ENCODE measurements around the gene LHFPL3.

Gene LHFPL3

DNA sequence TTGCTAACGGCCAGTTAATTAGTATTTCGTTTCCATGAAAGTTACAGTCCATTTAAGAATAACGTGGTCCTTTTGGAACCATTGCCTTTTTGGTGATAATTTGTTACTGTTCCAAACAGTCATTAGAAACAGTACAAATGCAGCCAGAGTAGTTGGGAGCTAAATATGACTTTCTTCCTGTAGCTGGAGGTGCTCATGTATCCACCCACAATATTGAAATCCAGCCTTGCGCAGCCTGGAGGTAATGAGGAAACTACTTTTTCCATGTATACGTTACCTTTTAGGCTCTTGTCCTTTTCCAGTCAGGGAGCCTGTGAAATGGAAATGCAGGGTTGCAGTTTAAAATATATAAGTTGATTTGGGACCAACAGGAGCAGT lies 43.6 kb downstream of the LHFPL3 start:
- no peak overlapping the region for H3K4me3 ChIP-seq (ENCODE audit: low read depth, low read length)
- TF ChIP-seq CTCF (IDR thresholded peaks at IDR 0.05; ENCODE audit: low read depth, low read length) (no peak), MAX (IDR thresholded peaks at IDR 0.05; ENCODE audit: low read depth, low read length) (no peak)
- DNase-seq (ENCODE audit: low read depth), result no peak

DNA sequence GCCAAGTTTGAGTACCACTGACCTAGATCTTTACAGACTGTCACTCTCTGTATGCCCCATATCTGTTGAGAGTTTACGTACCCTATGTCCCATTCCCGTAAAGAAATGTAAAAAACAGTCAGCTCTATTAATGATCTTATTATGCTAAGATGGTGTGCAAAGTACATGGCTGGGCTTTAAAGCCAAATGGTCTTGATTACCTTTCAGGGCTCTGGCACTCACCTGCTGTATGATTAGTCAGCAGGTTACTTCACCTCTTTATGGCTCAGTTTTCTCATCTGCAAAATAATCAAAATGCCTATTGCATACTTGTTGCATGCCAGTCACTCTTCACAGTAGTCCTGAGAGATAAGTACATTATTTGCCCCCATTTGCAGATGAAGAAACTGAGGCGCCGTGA lies 54.2 kb downstream of the LHFPL3 start:
- TF ChIP-seq POLR2A (IDR thresholded peaks at IDR 0.05; ENCODE audit: extremely low read depth, insufficient read length), result no peak
- no peak for TF ChIP-seq MAX (IDR thresholded peaks at IDR 0.05; ENCODE audit: low read depth, low read length)
- no peak for TF ChIP-seq CTCF (IDR thresholded peaks at IDR 0.05; ENCODE audit: low read depth, low read length)
- no peak for TF ChIP-seq MYC (IDR thresholded peaks at IDR 0.05; ENCODE audit: low read depth, low read length)
- no peak for DNase-seq (ENCODE audit: low read depth)
- H3K4me3 ChIP-seq (ENCODE audit: low read depth, low read length), result no peak overlapping the region

GRCh38 chr7:104386943-104387342 lies 58.5 kb downstream of the LHFPL3 start:
- no peak overlapping the region for H3K4me3 ChIP-seq (ENCODE audit: low read depth, low read length)
- DNase-seq (ENCODE audit: low read depth), result no peak
- TF ChIP-seq CTCF (IDR thresholded peaks at IDR 0.05; ENCODE audit: low read depth, low read length) (no peak), MYC (IDR thresholded peaks at IDR 0.05; ENCODE audit: low read depth, low read length) (no peak), MAX (IDR thresholded peaks at IDR 0.05; ENCODE audit: low read depth, low read length) (no peak), POLR2A (IDR thresholded peaks at IDR 0.05; ENCODE audit: extremely low read depth, insufficient read length) (no peak)

DNA sequence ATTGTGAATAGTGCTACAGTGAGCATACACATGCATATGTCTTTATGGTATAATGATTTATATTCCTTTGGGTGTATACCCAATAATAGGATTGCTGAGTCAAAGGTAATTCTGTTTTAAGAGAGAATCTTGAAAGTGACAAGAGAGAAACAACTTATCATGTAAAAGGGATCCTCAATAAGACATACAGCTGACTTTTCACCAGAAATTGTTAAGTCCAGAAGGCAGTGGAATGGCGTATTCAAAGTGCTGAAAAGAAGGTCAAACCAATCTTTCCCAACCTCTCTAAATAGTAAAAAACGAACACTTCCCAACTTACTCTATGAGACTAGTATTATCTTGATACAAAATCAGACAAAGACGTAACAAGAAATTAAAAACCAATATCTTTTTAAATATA lies 59.8 kb downstream of the LHFPL3 start:
- DNase-seq (ENCODE audit: low read depth), result no peak

DNA sequence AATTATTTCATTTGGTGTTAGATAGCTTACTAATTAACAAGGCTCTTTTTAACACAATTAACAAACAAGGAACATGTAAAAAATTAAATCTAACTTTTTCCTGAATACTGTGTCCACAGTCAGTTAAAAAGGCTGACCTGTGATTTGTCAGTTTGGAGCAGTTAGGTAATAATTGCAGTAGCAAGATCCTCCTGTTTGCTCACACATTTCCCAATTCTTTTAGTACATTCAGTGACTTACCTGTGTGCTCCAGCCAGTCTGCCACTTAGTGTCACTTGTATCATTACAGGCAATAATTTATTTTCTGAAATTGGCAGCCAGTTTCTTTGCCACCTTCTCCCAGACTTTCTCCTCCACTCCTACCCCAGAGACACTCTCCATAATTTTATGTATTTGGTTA lies 66.8 kb downstream of the LHFPL3 start:
- DNase-seq (ENCODE audit: low read depth), result no peak
- TF ChIP-seq POLR2A (IDR thresholded peaks at IDR 0.05; ENCODE audit: extremely low read depth, insufficient read length), result no peak
- TF ChIP-seq MAX (IDR thresholded peaks at IDR 0.05; ENCODE audit: low read depth, low read length), result no peak
- TF ChIP-seq MYC (IDR thresholded peaks at IDR 0.05; ENCODE audit: low read depth, low read length), result no peak
- no peak for TF ChIP-seq CTCF (IDR thresholded peaks at IDR 0.05; ENCODE audit: low read depth, low read length)
- no peak overlapping the region for H3K4me3 ChIP-seq (ENCODE audit: low read depth, low read length)

More for the DNA sequence above, 59.8 kb downstream of the LHFPL3 start:
- H3K4me3 ChIP-seq (ENCODE audit: low read depth, low read length), result no peak overlapping the region
- no peak for TF ChIP-seq MYC (IDR thresholded peaks at IDR 0.05; ENCODE audit: low read depth, low read length)
- TF ChIP-seq MAX (IDR thresholded peaks at IDR 0.05; ENCODE audit: low read depth, low read length), result no peak
- TF ChIP-seq POLR2A (IDR thresholded peaks at IDR 0.05; ENCODE audit: extremely low read depth, insufficient read length), result no peak
- TF ChIP-seq CTCF (IDR thresholded peaks at IDR 0.05; ENCODE audit: low read depth, low read length), result no peak

GRCh38 chr7:104397442-104397841 lies 69.0 kb downstream of the LHFPL3 start:
- TF ChIP-seq POLR2A (IDR thresholded peaks at IDR 0.05; ENCODE audit: extremely low read depth, insufficient read length) (no peak), MAX (IDR thresholded peaks at IDR 0.05; ENCODE audit: low read depth, low read length) (no peak), CTCF (IDR thresholded peaks at IDR 0.05; ENCODE audit: low read depth, low read length) (no peak), MYC (IDR thresholded peaks at IDR 0.05; ENCODE audit: low read depth, low read length) (no peak)
- DNase-seq (ENCODE audit: low read depth), result no peak

More at GRCh38 chr7:104397442-104397841, 69.0 kb downstream of the LHFPL3 start:
- H3K4me3 ChIP-seq (ENCODE audit: low read depth, low read length), result no peak overlapping the region
